H1 (cell line): ENCODE results near the gene ROR1. TPM values are rescaled to one million over a fixed set of nuclear protein-coding genes. Genes with fewer than 3 reads are reported as not detected.

Experiments used
- CTBP2 ChIP-seq: IDR thresholded peaks from 2 replicates; pipeline ENCODE4 v1.7.0; 2011; ENCODE audit warnings: borderline replicate concordance, mild to moderate bottlenecking, moderate library complexity, mixed read lengths, low read length; ENCODE audit not compliant: insufficient read depth, insufficient read length
- GTF2F1 ChIP-seq: IDR thresholded peaks from 2 replicates; pipeline ENCODE4 v1.6.1; 2012; ENCODE audit warnings: low read depth, low read length, improper control_type of control experiment, borderline replicate concordance
- HDAC2 ChIP-seq, 2 experiments: fragments of 300-600 bp in 1 of 2; sonication (generic) in 1 of 2; IDR thresholded peaks; 2 replicates each; pipeline ENCODE4 v1.6.1; 2011 to 2012; ENCODE audit warnings: low read depth in 2 of 2, low read length in 2 of 2, mild to moderate bottlenecking in 2 of 2, moderate library complexity in 2 of 2, borderline replicate concordance in 1 of 2, inconsistent platforms in 1 of 2
- KDM5A ChIP-seq: fragments of 200-600 bp; IDR thresholded peaks from 2 replicates; pipeline ENCODE4 v1.7.1; 2012; ENCODE audit warnings: mild to moderate bottlenecking, low read length, inconsistent platforms, mixed read lengths
- RAD21 ChIP-seq, 2 experiments: IDR thresholded peaks in 1 of 2; conservative IDR thresholded peaks in 1 of 2; 2 replicates each; pipeline ENCODE4 v1.6.1; 2011; ENCODE audit warnings: low read depth in 2 of 2, low read length in 2 of 2, improper control_type of control experiment in 1 of 2, inconsistent platforms in 1 of 2, mild to moderate bottlenecking in 1 of 2, moderate library complexity in 1 of 2
- SP4 ChIP-seq: IDR thresholded peaks from 2 replicates; pipeline ENCODE4 v1.6.1; 2012; ENCODE audit warnings: low read length, inconsistent platforms
- TAF1 ChIP-seq: IDR thresholded peaks from 2 replicates; pipeline ENCODE4 v1.6.1; 2011; ENCODE audit warnings: mild to moderate bottlenecking, low read depth, low read length
- TBP ChIP-seq: IDR thresholded peaks from 2 replicates; pipeline ENCODE4 v1.6.1; 2011; ENCODE audit warnings: low read depth, low read length, improper control_type of control experiment
- polyA plus RNA-seq, 7 experiments: library from polyadenylated mRNA; depleted of rRNA in 3 of 7; stranded (reverse) in 5 of 7; unstranded in 2 of 7; fragments of >200 nt in 5 of 7; fragments of 200-250 nt in 2 of 7; gene quantifications; 1 replicate in 5 of 7; 2 replicates in 1 of 7; 4 replicates in 1 of 7; pipeline versions ENCODE4 v1.2.1 to v1.2.3, GENCODE V29; 2011 to 2013; ENCODE audit warnings: missing spikeins in 2 of 7, mixed read lengths in 2 of 7
- total RNA-seq: library from RNA; stranded (reverse); fragmentation: NEBNext Ultra II Directional; extraction: Animal tissue kit (Norgen Biotek cat#: 25700); gene quantifications from 2 replicates; pipeline ENCODE4 v1.2.1, GENCODE V29; 2021

ROR1 gene
- total and polyA plus RNA-seq, 2 of the 8 experiments (the other 6 are each of a cell fraction or from before 2014, with no cell fraction given) = 33.6 to 73.6 TPM

- TF ChIP-seq HDAC2 (IDR thresholded peaks at IDR 0.05; ENCODE audit: borderline replicate concordance in 1 of 2, low read depth in 2 of 2, low read length in 2 of 2) (no peak), TBP (no peak), RAD21 (IDR thresholded peaks at IDR 0.05 in 1 of 2, conservative IDR thresholded peaks at IDR 0.05 in 1 of 2; ENCODE audit: low read depth in 2 of 2, low read length in 2 of 2) (no peak), SP4 (no peak), TAF1 (no peak), KDM5A (no peak), GTF2F1 (no peak), CTBP2 (no peak)
Measured at GRCh38 chr1:63857478-63857877, 83.7 kb downstream of the ROR1 start (continued).
